ENCODE data around the gene LY9. TPM values are rescaled to one million over a fixed set of nuclear protein-coding genes. Genes with fewer than 3 reads are reported as not detected.
"Not testable (repeated sequence)": the region's sequence is repeated elsewhere in the genome, so short reads cannot be mapped to it uniquely, and the experiment has no call there.

Gene LY9
- total and polyA plus RNA-seq, 4 donors, result 0.21 to 1.5 (median 0.63) TPM

DNA sequence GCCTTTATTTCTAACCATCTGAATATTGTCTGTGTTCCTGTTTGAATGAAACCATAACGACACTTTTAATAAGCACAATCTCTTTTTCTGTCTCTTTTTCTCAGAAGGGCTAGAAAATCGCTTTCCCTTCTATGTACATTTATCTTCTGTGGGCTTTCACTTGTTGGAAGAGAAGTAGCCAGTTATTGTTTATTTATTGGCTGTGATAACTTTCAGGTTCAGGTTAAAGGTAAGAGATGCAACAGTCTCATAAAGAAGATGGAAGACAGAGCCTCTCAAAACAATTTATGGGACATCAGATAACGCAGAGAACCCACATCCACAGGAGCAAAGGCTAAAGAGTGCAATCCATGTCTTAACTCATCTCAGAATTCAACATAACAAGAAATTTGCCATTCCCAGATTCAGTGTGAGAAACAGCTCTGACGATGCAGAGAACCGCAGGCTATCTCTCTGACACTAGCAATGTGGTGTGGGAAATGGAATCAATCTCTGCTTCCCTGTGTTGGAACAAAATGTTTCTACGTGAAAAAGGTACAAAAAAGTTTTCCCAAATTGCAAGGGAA lies 70.8 kb downstream of the LY9 start:
- no peaks in the 10 kb centered on the region for H3K9me3 ChIP-seq (ENCODE audit: control insufficient read depth in 4 of 4, low read length in 3 of 4)
- H3K27me3 ChIP-seq (ENCODE audit: control insufficient read depth in 4 of 4, insufficient read depth in 4 of 4, low read length in 3 of 4), result no peaks in the 10 kb centered on the region
- H3K4me1 ChIP-seq (ENCODE audit: control insufficient read depth in 4 of 4, insufficient read depth in 4 of 4, low read length in 3 of 4), result peaks cover 2 to 6% (median 4%) of the 10 kb centered on the region in 4 donors
- TF ChIP-seq RAD21 (IDR thresholded peaks at IDR 0.05) (no peak), GABPA (IDR thresholded peaks at IDR 0.05 in 1 of 2, conservative IDR thresholded peaks at IDR 0.05 in 1 of 2) (no peak), FOXA2 (IDR thresholded peaks at IDR 0.05) (no peak), TAF1 (conservative IDR thresholded peaks at IDR 0.05) (no peak), SP1 (IDR thresholded peaks at IDR 0.05) (no peak), NR2F2 (IDR thresholded peaks at IDR 0.05) (no peak)
- TF ChIP-seq, protein P1, sequence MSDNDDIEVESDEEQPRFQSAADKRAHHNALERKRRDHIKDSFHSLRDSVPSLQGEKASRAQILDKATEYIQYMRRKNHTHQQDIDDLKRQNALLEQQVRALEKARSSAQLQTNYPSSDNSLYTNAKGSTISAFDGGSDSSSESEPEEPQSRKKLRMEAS (IDR thresholded peaks at IDR 0.05), result no peak
- TF ChIP-seq, protein P2, sequence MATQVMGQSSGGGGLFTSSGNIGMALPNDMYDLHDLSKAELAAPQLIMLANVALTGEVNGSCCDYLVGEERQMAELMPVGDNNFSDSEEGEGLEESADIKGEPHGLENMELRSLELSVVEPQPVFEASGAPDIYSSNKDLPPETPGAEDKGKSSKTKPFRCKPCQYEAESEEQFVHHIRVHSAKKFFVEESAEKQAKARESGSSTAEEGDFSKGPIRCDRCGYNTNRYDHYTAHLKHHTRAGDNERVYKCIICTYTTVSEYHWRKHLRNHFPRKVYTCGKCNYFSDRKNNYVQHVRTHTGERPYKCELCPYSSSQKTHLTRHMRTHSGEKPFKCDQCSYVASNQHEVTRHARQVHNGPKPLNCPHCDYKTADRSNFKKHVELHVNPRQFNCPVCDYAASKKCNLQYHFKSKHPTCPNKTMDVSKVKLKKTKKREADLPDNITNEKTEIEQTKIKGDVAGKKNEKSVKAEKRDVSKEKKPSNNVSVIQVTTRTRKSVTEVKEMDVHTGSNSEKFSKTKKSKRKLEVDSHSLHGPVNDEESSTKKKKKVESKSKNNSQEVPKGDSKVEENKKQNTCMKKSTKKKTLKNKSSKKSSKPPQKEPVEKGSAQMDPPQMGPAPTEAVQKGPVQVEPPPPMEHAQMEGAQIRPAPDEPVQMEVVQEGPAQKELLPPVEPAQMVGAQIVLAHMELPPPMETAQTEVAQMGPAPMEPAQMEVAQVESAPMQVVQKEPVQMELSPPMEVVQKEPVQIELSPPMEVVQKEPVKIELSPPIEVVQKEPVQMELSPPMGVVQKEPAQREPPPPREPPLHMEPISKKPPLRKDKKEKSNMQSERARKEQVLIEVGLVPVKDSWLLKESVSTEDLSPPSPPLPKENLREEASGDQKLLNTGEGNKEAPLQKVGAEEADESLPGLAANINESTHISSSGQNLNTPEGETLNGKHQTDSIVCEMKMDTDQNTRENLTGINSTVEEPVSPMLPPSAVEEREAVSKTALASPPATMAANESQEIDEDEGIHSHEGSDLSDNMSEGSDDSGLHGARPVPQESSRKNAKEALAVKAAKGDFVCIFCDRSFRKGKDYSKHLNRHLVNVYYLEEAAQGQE (IDR thresholded peaks at IDR 0.05), result no peak
- TF ChIP-seq, protein P3, sequence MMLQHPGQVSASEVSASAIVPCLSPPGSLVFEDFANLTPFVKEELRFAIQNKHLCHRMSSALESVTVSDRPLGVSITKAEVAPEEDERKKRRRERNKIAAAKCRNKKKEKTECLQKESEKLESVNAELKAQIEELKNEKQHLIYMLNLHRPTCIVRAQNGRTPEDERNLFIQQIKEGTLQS (IDR thresholded peaks at IDR 0.05), result no peak
- TF ChIP-seq, protein P4, sequence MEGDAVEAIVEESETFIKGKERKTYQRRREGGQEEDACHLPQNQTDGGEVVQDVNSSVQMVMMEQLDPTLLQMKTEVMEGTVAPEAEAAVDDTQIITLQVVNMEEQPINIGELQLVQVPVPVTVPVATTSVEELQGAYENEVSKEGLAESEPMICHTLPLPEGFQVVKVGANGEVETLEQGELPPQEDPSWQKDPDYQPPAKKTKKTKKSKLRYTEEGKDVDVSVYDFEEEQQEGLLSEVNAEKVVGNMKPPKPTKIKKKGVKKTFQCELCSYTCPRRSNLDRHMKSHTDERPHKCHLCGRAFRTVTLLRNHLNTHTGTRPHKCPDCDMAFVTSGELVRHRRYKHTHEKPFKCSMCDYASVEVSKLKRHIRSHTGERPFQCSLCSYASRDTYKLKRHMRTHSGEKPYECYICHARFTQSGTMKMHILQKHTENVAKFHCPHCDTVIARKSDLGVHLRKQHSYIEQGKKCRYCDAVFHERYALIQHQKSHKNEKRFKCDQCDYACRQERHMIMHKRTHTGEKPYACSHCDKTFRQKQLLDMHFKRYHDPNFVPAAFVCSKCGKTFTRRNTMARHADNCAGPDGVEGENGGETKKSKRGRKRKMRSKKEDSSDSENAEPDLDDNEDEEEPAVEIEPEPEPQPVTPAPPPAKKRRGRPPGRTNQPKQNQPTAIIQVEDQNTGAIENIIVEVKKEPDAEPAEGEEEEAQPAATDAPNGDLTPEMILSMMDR (IDR thresholded peaks at IDR 0.05; ENCODE audit: low read depth, low read length, missing input control), result no peak
- TF ChIP-seq, protein P5, sequence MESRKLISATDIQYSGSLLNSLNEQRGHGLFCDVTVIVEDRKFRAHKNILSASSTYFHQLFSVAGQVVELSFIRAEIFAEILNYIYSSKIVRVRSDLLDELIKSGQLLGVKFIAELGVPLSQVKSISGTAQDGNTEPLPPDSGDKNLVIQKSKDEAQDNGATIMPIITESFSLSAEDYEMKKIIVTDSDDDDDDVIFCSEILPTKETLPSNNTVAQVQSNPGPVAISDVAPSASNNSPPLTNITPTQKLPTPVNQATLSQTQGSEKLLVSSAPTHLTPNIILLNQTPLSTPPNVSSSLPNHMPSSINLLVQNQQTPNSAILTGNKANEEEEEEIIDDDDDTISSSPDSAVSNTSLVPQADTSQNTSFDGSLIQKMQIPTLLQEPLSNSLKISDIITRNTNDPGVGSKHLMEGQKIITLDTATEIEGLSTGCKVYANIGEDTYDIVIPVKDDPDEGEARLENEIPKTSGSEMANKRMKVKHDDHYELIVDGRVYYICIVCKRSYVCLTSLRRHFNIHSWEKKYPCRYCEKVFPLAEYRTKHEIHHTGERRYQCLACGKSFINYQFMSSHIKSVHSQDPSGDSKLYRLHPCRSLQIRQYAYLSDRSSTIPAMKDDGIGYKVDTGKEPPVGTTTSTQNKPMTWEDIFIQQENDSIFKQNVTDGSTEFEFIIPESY (IDR thresholded peaks at IDR 0.05), result no peak
- H3K36me3 ChIP-seq (ENCODE audit: control insufficient read depth in 4 of 4, insufficient read depth in 3 of 4, low read depth in 1 of 4, low read length in 3 of 4), result no peaks in the 10 kb centered on the region
- no peak for DNase-seq (ENCODE audit: low spot score)
- 74% methylated on average over 6 of the region's 6 CpGs for WGBS
- no peak overlapping the region for H3K4me3 ChIP-seq (ENCODE audit: low read depth in 1 of 3, low read length in 3 of 3)
- H3K27ac ChIP-seq (ENCODE audit: low read depth in 1 of 2, low read length in 2 of 2), result no peak overlapping the region
- no peak overlapping the region for H3K9ac ChIP-seq (ENCODE audit: low read depth in 1 of 2, low read length in 2 of 2)

DNA sequence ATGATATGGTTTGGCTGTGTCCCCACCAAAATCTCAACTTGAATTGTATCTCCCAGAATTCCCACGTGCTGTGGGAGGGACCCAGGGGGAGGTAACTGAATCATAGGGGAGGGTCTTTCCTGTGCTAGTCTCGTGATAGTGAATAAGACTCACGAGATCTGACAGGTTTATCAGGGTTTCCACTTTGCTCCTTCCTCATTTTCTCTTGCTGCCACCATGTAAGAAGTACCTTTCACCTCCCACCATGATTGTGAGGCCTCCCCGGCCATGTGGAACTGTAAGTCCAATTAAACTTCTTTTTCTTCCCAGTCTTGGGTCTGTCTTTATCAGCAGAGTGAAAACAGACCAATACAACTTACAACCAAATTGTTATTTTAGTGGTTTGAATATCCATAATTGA lies 71.7 kb downstream of the LY9 start:
- 75% methylated on average over 4 of the region's 4 CpGs for WGBS
- H3K9ac ChIP-seq (ENCODE audit: low read depth in 1 of 2, low read length in 2 of 2); H3K4me3 ChIP-seq (ENCODE audit: low read depth in 1 of 3, low read length in 3 of 3); H3K27ac ChIP-seq (ENCODE audit: low read depth in 1 of 2, low read length in 2 of 2); H3K4me1 ChIP-seq (ENCODE audit: control insufficient read depth in 4 of 4, insufficient read depth in 4 of 4, low read length in 3 of 4); H3K27me3 ChIP-seq (ENCODE audit: control insufficient read depth in 4 of 4, insufficient read depth in 4 of 4, low read length in 3 of 4); H3K9me3 ChIP-seq (ENCODE audit: control insufficient read depth in 4 of 4, low read length in 3 of 4); H3K36me3 ChIP-seq (ENCODE audit: control insufficient read depth in 4 of 4, insufficient read depth in 3 of 4, low read depth in 1 of 4, low read length in 3 of 4); DNase-seq (ENCODE audit: low spot score): not testable (repeated sequence)
